ENCODE results near the gene DFFA.

- no peak for TF ChIP-seq CTCF (IDR thresholded peaks at IDR 0.05)
- no peak for TF ChIP-seq POLR2A (IDR thresholded peaks at IDR 0.05)
Observed at GRCh38 chr1:10446790-10447422, 25.4 kb downstream of the DFFA start.
